Osteoblast (primary cell): ENCODE data around the gene CHST12. TPM values are rescaled to one million over a fixed set of nuclear protein-coding genes. Genes with fewer than 3 reads are reported as not detected.
"Not testable (repeated sequence)": the region's sequence is repeated elsewhere in the genome, so short reads cannot be mapped to it uniquely, and the experiment has no call there.

ENCODE experiments used
- DNase-seq: peaks from one replicate; pipeline ENCODE4 v3.0.0; 2011; ENCODE audit warnings: low spot score, mixed read lengths; ENCODE audit not compliant: insufficient read length; ENCODE audit errors: missing footprints
- H2AFZ ChIP-seq: 2 replicates; pipeline ENCODE4 v1.6.0; 2011; ENCODE audit warnings: mild to moderate bottlenecking, low read length
- H3K27ac ChIP-seq: 2 replicates; pipeline ENCODE4 v1.5.1; 2011; ENCODE audit warnings: mild to moderate bottlenecking, low read depth, low read length, moderate library complexity
- H3K27me3 ChIP-seq: 2 replicates; pipeline ENCODE4 v1.6.0; 2012; ENCODE audit warnings: mild to moderate bottlenecking, control low read depth, inconsistent platforms, low read length, moderate library complexity; ENCODE audit not compliant: insufficient read depth
- H3K36me3 ChIP-seq: 2 replicates; pipeline ENCODE4 v1.5.1; 2011; ENCODE audit warnings: mild to moderate bottlenecking, low read length, control low read depth, moderate library complexity; ENCODE audit not compliant: insufficient read depth
- H3K4me1 ChIP-seq: 2 replicates; pipeline ENCODE4 v1.5.1; 2011; ENCODE audit warnings: mild to moderate bottlenecking, low read length, control low read depth, moderate library complexity; ENCODE audit not compliant: insufficient read depth
- H3K4me2 ChIP-seq: 2 replicates; pipeline ENCODE4 v1.6.0; 2011; ENCODE audit warnings: mild to moderate bottlenecking, low read length; ENCODE audit not compliant: insufficient read depth
- H3K4me3 ChIP-seq: fragments of 200-600 bp; sonication (generic); 3 replicates; pipeline ENCODE4 v1.5.1; 2012; ENCODE audit warnings: mild to moderate bottlenecking, low read length, inconsistent platforms; ENCODE audit not compliant: insufficient read depth
- H3K79me2 ChIP-seq: 2 replicates; pipeline ENCODE4 v1.6.0; 2012; ENCODE audit warnings: mild to moderate bottlenecking, low read length, control low read depth, inconsistent platforms; ENCODE audit not compliant: insufficient read depth
- H3K9me3 ChIP-seq: 2 replicates; pipeline ENCODE4 v1.5.1; 2011; ENCODE audit warnings: low read depth, low read length, control low read depth
- H4K20me1 ChIP-seq: 2 replicates; pipeline ENCODE4 v1.6.0; 2012; ENCODE audit warnings: mild to moderate bottlenecking, low read length, control low read depth; ENCODE audit not compliant: insufficient read depth
- CTCF ChIP-seq: IDR thresholded peaks from 2 replicates; pipeline ENCODE4 v1.5.1; 2011; ENCODE audit warnings: mild to moderate bottlenecking, low read depth, low read length, moderate library complexity; ENCODE audit errors: extremely low read depth
- total RNA-seq: library from RNA; depleted of rRNA; stranded (reverse); fragments of >200 nt; gene quantifications from 2 replicates; pipeline ENCODE4 v1.2.3, GENCODE V29; 2012

Gene CHST12
- total RNA-seq, 1 donor: 4.0 TPM

- peak overlapping the region; percentile 94 for H2AFZ ChIP-seq
- DNase-seq: peak; percentile 99
- H3K27ac ChIP-seq: peak overlapping the region; percentile 33
- H3K4me1 ChIP-seq: peaks cover 7% of the 10 kb centered on the region
- H3K4me2 ChIP-seq: peak overlapping the region; percentile 93
- no peaks in the 10 kb centered on the region for H3K9me3 ChIP-seq
- H4K20me1 ChIP-seq: no peaks in the 10 kb centered on the region
- H3K79me2 ChIP-seq: no peaks in the 10 kb centered on the region
- H3K4me3 ChIP-seq: peak overlapping the region; percentile 69
- H3K27me3 ChIP-seq: peaks cover 4% of the 10 kb centered on the region
- H3K36me3 ChIP-seq: no peaks in the 10 kb centered on the region
- TF ChIP-seq CTCF: peak; percentile 73
Observed at GRCh38 chr7:2451171-2452073, 48.0 kb downstream of the CHST12 start.

- Histone ChIP-seq H3K4me2 (peak overlapping the region; percentile 93), H3K4me1 (peaks cover 7% of the 10 kb centered on the region), H4K20me1 (no peaks in the 10 kb centered on the region), H3K27ac (peak overlapping the region; percentile 33), H3K9me3 (no peaks in the 10 kb centered on the region), H3K36me3 (no peaks in the 10 kb centered on the region), H2AFZ (peak overlapping the region; percentile 94), H3K27me3 (peaks cover 4% of the 10 kb centered on the region), H3K4me3 (peak overlapping the region; percentile 69), H3K79me2 (no peaks in the 10 kb centered on the region)
- DNase-seq: no peak
- no peak for TF ChIP-seq CTCF
Observed at GRCh38 chr7:2452074-2452507, 48.7 kb downstream of the CHST12 start.

- no peaks in the 10 kb centered on the region for H3K9me3 ChIP-seq
- no peak overlapping the region for H3K4me2 ChIP-seq
- no peak for DNase-seq
- no peak overlapping the region for H3K27ac ChIP-seq
- H3K4me1 ChIP-seq: peaks cover 7% of the 10 kb centered on the region
- no peaks in the 10 kb centered on the region for H4K20me1 ChIP-seq
- TF ChIP-seq CTCF: no peak
- no peak overlapping the region for H3K4me3 ChIP-seq
- H3K27me3 ChIP-seq: peaks cover 4% of the 10 kb centered on the region
- no peaks in the 10 kb centered on the region for H3K36me3 ChIP-seq
- no peak overlapping the region for H2AFZ ChIP-seq
- H3K79me2 ChIP-seq: no peaks in the 10 kb centered on the region
Observed at GRCh38 chr7:2452643-2453270, 49.3 kb downstream of the CHST12 start.

- H3K36me3 ChIP-seq, H3K79me2 ChIP-seq, DNase-seq: not testable (repeated sequence)
Observed at GRCh38 chr7:2453849-2454248, 50.4 kb downstream of the CHST12 start.

More at GRCh38 chr7:2453849-2454248, 50.4 kb downstream of the CHST12 start:
- H3K9me3 ChIP-seq, H3K4me3 ChIP-seq, H3K4me1 ChIP-seq, H3K27me3 ChIP-seq, H2AFZ ChIP-seq, H3K4me2 ChIP-seq, H3K27ac ChIP-seq, H4K20me1 ChIP-seq: not testable (repeated sequence)
